ENCODE results near the gene CROCC.
"Not testable (repeated sequence)": the region's sequence is repeated elsewhere in the genome, so short reads cannot be mapped to it uniquely, and the experiment has no call there.

Gene CROCC

DNA sequence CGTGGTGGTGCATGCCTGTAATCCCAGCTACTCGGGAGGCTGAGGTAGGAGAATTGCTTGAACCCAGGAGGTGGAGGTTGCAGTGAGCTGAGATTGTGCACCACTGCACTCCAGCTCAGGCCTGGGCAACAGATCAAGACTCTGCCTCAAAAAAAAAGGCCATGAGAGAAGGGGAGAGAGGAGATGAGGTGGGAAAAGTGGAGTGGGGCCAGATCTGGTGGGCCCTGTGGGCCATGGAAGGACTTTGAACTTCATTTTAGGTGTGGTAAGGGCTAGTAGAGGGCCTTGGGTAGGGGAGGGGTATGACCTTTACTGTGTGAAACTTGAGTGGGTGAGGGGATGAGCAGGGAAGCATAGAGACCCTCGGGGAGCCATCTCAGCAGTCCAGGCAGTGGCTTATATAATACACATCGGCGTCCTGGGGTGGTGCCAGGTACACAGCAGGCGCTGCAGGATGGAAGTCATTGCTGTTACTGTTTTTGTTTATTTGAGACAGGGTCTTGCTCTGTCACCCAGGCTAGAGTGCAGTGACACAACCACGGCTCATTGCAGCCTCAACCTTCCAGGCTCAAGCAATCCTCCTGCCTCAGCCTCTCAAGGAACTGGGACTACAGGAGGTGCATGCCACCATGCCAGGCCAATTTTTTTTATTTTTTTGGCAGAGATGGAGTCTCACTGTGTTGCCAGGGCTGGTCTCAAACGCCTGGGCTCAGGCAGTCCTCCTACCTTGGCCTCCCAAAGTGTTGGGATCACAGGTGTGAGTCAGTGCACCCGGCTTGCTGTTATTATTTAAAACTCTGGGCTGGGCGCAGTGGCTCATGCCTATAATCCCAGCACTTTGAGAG is 5.5 kb upstream of the CROCC start:
- DNase-seq = not testable (repeated sequence)

DNA sequence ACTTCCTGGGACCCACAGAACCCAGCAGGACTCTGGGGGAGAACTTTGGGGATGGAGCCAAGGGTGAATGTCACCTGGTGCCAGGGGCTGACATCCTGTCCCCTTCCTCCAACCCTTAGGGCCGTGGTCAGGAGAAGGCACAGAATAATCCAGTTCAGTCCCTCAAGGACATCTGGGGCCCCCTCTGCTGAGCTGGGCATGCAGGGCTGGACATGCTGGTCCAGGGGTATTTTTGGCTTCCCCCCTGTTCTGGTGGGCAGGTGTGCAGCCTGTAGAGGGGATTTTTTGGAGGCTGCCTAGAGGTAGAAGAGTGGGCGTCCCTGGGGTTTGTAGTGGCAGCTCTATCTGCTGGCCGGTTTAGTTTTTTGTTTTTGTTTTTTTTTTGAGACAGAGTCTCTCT is 3.4 kb upstream of the CROCC start:
- no peak for DNase-seq

DNA sequence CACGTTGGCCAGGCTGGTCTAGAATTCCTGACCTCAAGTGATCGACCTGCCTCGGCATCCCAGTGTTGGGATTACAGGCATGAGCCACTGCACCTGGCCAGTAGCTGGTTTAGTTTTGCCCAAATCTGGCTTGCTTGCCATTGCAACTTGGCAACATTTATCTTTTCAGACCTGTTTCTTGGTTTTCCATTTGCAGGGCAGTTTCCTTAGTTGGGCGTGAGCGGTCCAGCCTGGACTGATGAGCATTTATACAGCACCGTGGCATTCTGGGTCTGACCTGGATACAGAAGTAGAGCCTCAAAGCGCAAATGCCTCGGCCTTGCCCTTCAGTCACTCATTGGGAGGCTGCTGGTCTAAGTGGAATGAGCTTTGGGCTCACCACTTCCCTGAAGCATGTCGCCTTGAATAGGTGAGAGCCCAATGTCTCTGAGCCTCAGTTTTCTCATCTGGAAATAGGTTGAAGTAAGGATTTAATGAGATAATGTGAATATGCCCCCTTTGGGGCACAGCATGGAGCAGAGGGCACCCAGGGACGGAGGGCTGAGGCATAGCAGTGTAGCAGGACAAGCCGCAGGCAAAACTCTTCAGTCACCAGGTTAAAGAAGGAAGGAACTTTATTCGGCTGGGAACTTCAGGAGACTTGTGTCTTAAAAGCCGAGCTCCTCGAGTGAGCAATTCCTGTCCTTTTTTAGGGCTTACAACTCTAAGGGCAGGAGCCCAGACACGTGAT is 2.6 kb upstream of the CROCC start:
- DNase-seq = not testable (repeated sequence)

DNA sequence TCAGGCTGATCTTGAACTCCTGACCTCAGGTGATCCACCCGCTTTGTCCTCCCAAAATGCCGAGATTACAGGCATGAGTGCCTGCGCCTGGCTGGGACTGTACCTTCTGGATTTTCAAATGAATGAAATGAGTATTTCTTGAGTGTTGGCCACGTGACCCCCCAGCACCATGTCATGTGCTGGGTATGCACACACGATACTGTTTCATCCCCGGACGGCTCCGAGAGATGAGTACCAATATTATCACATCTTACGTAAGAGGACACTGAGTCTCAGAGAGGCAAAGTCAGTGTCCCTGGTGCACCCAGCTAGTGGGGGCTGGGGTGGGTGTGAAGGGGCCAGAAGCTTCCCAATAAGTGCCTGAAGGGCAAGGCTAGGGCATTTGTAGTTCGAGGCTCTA is 780 bp upstream of the CROCC start:
- DNase-seq = no peak

DNA sequence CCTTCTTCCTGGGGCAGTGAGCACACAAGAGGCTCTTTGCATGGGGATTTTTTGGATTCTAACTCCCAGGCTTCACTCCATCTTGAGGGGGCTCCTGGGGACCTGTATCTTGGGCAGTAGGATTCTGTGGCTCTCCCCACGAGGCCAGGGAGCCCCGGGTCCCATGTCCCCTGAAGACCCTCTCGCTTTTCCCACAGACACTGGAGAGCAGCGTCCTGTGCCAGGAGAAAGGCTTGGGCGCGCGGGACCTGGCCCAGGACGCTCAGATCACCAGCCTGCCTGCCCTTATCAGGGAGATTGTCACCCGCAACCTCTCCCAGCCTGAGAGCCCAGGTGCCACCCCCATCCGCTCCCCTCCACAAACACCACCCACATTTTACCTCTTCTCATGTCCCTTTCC is 735 bp downstream of the CROCC start:
- no peak for DNase-seq

DNA sequence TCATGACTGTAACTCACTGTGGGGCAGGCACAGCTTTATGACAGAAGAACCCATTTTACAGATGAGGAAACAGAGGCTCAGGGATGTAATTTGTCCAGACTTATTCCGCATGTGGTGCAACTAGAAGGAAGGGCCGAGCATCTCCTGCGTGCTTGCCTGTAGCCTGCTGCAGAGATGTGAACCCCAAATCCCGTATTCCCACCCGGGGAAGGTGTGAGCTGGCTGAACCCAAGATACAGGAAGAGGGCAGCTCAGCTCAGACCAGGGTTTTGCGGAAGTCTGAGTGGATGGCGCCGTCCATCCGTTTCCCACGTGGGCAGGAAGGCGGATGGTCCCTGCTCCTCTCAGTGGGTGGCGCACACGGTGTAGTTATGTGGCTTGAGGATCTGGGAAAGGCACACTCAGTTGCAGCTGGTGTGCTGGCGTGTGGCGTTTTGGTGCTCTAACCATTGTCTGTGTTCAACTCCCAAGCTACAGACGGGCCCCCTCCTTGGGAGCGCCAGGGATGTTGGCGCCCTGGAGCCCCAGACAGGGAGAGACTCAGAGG is 1.2 kb downstream of the CROCC start:
- no peak for DNase-seq

DNA sequence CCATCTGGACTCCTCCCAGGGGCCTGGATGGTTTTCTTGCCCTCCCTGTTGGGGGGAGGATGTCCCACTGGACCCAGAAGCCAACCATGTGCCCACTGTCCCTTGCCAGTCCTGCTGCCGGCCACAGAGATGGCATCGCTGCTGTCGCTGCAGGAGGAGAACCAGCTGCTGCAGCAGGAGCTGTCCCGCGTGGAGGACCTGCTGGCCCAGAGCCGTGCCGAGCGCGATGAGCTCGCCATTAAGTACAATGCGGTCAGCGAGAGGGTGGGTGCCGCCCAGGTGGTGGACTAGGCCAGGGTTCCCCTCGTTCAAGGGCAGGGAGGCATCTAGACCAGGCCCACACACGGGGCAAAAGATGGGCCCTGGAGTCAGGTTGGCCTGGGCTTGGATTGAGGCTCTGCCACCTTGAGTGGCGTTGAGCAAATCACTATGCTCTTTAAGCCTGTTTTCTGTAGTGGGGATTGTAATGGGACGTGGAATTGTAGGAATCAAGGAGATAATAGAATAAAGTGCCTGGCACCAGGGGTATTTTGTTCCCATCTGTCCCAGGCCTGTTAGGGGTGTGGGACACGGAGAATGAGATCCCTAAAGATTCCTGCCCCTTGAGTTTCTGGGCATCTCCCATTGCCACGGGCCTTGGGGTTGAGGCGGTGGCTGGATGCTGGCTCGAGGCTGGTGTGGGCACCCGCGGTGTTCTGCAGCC is 2.6 kb downstream of the CROCC start:
- no peak for DNase-seq

DNA sequence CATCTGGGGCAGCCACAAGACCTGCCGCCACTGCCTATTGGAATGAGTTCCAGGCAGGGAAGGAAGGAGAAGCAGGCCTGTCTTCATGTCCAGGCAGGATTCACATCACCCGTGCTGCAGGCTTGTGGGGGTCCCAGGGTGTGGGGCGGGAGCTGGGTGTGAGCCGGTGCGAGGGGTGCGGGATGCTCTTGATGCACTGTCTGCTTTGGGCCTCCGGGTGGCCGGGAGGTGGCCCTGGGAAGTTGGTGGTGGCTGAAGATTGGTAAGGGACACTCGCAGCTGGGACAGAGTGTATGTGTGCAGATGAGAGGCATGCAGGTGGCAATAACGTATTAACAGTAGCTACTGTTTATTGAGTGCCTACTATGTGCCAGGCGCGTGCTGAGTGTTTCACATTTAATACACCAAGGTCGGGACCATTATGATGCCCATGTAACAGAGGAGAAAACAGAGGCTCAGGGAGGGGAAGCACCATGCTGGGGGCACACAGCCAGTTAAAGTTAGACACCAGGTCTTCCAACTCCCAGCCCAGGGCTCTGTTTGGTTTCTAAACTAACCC is 3.3 kb downstream of the CROCC start:
- no peak for DNase-seq

DNA sequence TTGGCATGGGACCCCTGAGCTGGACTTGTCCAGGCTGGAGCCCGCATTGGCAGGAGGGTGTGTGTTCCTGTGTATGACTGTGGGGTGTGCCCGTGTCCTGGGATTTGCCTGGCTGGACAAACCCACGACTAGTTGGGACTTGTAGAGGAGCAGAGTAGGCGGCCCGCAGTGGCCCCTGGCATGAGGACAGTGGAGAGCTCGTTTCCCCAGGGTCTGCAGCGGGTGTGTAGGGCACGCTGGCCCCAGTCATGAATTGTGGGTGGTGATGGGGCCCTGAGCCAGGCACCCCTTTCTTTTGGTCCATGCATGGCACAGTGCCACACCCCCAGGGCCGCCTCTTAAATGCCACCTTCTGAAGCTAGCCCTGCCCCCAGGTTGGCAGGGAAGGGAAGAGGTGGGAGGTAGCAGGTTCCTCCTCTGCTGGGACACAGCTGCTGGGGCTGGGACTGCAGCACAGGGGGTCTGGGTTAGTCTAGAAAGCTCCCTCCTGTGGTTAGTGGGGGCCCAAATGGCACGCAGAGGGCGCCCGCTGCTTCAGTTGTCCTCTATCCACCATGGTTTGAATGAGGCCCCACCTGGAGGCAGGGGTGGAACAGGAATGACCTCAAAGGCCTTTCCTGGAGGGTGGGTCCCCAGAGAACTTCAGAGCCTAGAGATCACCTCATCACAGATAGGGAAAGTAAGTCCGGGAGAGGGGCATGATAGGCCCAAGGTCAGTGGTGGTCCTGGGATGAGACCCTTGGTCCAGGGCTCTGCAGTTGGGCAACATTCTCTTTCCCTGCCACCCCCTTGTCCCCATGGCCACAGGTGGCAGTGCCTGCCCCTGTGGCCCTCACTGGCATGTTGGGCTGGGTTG is 4.1 kb downstream of the CROCC start:
- DNase-seq = no peak

DNA sequence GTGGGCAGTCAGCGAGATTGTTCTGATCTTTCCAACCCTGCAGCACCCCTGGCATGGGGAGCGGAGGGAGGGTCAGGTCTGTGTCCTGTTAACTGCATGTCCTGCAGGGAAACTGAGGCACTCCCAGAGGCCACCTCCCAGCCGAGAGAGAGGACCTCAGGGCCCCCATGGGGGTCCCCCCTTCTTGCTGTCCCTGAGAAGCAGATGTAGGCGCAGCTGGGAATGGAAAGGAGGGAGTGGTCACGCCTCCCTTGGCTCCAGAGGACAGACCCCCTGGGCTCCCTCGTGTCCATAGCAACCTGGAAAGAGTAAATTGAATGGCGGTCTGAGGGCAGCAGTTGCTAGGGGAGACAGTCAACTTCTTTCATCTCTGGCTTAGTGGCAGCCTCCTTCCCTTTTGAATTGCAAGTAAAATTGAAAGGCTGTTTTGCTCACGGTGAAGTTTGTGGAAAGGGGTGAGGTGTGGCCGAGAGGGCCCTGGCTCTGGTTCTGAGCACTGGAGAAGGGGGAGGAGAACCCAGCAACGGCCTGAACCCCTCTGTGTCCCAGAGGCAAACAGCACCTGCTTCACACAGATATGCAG is 4.9 kb downstream of the CROCC start:
- DNase-seq = no peak

DNA sequence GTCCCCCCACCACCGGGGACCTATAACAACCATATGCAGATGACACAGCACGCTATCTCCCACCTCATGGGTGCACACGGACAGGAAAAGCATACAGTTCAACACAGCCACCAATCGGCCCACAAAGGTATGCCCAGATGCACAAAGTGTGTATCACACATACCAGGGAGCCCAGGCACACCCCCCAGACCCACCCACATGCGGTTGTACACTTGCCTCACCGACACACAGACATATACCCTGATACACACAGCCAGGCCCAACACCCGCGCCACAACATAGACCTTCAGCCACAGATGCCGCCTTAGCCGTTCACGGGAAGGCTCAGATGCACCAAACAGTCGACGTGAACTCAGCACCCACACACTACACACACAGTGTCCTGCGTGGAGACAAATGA is 5.5 kb downstream of the CROCC start:
- DNase-seq = no peak

DNA sequence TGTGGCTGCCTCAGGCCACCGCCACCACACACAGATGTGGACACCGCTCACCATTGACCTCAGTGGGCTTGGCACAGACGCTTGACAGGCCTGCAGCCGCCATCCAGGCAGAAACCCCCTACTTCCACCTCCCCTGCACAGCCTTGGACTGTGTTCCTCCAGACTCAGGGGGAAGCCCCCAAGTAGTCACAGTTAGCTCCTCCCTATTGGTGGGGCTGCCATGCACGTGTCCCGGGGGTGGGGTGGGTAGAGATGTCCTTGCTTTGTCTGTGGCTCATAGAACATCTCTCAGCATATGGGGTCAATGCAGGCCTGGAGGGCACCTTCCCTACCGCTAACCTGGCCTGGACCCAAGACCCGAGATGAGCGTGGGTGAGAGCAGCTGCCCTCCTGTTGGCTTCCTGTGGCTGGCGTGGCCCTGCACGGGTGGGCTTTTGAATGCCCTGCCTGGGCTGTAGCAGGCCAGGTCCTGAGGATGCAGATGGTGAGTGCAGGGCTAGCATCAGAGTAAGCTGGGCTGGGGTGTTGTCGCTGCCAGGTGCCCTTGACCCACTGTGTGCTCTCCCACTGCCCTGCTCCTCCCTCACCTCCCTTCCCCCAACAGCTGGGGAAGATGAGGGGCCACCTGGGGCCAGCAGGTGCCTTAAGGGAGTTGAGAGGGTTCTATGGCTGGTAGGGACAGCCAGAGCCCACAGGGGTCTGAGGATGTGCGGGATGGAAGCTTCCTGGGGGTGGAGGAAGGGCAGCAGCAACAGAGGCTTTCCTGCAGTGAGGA is 6.2 kb downstream of the CROCC start:
- DNase-seq = no peak

DNA sequence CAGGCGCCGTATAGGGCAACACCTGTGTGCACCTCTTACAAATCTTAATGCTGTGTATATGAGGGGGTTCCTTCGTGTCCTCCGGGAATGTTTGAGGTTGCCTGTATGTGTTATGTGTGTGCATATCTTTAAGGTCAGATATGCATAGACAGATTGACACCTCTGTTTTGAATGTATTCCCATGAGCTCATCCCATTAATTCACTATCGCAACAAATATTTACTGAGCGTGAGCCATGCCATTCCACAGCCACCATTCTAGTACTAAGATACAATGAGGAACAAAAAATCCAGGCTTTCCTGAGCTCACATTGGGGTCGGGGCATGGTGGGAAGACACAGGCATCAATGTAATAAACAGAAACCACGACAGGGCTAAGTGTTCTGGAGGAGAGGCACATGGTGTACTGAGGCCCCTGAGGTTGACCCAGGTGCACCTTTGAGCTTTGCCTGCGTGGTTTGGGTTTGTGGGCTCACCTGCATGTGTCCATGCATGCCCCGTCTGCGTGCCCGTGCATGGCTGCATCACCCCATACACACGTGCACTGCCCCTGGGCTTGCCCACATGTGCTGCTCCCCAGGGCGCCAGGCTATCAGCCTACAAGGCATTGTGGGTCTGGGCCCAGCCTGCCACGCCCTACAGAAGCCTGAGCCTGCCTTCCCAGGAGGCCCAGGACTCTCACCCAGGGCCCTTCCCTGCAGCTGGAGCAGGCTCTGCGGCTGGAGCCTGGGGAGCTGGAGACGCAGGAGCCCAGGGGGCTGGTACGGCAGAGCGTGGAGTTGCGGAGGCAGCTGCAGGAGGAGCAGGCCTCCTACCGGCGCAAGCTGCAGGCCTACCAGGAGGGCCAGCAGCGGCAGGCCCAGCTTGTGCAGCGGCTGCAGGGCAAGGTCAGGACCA is 7.7 kb downstream of the CROCC start:
- not testable (repeated sequence) for DNase-seq

DNA sequence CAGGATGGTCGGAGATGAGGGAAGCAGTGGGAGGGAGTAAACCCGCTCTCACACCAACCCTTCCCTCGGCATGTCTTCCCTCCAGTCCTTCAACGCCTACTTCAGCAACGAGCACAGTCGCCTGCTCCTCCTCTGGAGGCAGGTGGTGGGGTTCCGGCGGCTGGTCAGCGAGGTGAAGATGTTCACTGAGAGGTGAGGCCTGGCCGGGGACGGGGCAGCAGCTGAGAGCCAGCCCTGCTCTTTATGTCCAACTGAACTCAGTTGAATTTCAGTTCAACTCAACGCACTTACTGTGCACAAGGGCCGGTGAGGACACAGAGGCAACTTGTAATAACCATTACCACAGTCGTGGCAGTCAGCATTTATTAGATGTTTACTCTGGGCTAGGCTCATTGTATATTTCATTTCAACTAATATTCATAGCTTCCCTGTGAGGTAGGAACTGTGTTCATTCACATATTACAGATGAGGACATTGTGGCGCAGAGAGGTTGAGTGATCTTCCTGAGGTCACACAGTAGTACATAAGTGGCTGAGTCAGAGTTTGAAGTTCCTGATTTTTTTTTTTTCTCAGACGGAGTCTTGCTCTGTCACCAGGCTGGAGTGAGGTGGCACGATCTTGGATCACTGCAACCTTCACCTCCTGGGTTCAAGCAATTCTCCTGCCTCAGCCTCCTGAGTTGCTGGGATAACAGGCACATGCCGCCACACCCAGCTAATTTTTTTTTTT is 9.6 kb downstream of the CROCC start:
- DNase-seq = not testable (repeated sequence)

DNA sequence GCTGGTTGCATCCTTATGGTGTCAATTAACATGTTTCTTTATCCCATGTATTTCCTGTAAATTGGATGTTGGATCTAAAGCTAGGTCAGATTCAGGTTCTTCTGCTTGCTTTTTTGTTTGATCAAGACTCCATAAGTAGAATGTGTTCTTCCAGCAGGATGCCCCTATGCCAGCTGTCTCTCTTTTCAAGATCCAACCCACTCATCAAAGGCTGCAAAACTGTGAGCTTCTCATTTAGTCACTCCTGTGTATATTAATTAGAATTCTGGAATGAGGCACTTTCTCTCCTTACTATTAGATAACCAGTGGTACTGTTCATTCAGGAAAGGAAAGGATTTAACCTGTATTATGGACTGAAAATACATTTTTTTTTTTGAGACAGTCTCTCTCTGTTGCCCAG is 12.2 kb downstream of the CROCC start:
- DNase-seq = not testable (repeated sequence)

DNA sequence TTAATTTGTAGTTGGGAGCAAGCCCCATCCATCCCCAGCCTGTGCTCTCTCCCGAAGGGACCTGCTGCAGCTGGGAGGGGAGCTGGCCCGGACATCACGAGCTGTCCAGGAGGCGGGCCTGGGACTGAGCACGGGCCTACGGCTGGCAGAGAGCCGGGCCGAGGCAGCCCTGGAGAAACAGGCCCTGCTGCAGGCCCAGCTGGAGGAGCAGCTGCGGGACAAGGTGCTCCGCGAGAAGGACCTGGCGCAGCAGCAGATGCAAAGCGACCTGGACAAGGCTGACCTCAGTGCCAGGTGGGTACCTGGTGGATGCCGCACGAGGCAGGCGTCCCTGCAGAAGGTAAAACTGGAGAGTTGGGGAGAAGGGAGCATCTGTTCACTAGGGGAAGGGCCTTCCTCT is 14.8 kb downstream of the CROCC start:
- not testable (repeated sequence) for DNase-seq

DNA sequence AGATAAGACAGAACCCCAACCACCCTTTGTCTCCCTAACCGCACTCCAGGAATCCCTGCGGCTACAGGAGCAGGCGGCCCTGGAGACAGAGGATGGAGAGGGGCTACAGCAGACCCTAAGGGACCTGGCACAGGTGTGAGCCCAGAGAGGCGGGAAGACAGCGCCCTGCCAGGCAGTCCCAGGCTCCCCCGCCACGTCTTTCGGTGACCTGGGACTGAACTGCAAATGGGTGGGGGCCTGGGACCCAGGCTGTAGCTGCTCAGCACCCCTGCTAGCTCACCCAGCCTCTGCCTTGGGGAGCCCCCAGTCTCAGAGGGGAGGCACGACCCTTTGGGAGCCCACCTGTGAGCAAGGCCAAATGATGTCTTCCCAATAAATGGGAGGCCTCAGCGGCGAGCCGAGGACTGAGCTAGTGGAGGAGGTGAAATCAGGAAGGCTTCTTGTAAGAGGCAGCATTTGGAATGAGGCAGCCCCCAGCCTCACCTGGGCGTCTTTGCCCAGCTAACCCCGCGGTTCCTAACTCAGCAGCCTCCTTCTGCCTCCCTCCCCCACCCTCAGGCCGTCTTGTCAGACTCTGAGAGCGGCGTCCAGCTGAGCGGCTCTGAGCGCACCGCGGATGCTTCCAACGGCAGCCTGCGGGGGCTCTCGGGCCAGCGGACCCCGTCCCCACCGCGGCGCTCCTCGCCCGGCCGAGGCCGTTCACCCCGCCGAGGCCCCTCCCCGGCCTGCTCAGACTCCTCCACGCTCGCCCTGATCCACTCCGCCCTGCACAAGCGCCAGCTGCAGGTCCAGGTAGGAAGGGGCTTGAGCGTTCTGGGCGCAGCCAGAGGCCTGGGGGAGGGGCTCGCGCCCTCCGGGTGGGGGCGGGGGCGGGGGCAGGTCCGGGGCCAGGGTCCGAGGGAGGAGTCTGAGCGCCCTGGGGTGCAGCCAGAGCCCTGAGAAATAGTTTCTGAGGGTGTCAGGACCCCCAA is 16.9 kb downstream of the CROCC start:
- DNase-seq = no peak
